HG03432 (cell line): ENCODE results near the gene S100A10.

Source experiments
- ATAC-seq: cut with Tn5 transposase; IDR thresholded peaks from one replicate; pipeline ENCODE4 v1.9.1; 2021; ENCODE audit warnings: mild to moderate bottlenecking, moderate library complexity; ENCODE audit not compliant: unreplicated experiment

The S100A10 gene

GRCh38 chr1:151988405-151988923 is 5.2 kb downstream of the S100A10 start:
- no peak for ATAC-seq

DNA sequence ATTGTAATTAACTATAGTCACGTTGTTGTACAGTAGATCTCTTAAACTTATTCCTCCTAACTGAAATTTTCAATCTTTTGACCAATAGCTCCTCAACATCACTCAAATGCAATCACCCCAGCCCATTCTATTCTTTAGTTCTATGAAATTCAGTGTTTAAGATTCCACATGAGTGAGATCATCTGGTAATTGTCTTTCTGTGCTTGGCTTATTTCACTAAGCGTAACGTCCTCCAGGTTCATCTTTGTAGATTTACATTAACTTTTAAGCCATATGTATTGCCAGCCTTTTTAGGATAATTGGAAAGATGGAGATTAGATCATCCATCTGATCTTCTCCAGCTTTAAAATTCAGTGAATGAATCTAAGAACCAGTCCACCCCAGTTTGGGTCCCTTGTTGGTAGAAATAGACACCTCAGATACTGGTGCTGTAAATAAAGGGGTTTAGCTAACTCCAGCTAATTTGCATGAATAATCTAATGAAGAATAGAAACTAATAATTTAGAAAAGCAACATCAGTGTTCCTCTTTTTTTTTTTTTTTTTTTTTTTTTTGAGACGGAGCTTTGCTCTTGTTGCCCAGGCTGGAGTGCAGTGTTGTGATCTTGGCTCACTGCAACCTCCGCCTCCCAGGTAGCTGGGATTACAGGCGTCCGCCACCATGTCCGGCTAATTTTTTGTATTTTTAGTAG is 7.0 kb downstream of the S100A10 start:
- ATAC-seq, result no peak

- no peak for ATAC-seq
Measured at GRCh38 chr1:151985768-151986167, 7.9 kb downstream of the S100A10 start.

GRCh38 chr1:151985270-151985669 is 8.4 kb downstream of the S100A10 start:
- no peak for ATAC-seq

GRCh38 chr1:151984313-151984956 is 9.2 kb downstream of the S100A10 start:
- peak; percentile 90 for ATAC-seq

GRCh38 chr1:151982300-151983005 is 11.2 kb downstream of the S100A10 start:
- no peak for ATAC-seq

GRCh38 chr1:151981178-151981525 is 12.5 kb downstream of the S100A10 start:
- no peak for ATAC-seq

DNA sequence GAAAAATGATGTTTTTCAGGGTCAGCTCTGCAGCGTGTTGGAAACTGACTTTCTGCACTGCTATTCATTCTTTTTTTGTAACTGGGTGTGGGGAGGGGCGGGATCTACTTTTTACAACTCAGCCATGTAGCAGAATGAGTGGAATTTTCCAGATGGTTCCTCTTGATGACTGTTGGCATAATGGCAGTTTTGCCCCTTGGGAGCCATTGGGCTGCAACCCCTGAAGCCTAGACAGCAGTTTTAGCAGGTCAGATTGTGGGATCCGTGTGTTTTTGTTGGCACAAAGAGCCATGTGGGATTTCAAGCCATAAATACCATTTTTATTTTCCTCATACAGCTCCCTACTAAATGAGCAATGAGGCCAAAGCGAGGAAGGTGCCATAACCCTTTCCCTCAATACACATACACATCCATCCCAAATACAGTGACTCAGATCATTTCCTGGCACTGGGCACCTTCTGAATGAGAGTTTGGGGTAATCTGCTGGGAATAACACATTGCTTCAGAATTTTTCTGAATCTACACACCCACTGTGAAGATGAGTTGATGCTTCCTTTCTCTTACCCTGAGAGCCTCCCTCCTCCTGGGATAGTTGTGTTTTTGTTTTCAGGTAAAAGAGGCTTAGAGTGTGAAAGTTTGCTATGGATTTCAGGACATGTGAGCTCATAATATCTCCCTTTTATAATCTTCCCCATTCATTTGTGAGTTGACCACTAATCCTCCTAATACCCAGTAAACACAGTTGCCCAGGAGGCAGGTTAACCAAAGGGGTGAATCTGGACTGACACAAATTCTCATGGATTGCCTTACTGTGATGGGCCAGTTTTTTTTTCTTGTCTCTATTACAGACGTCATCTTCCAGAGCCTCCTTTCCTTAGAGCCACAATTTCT is 13.1 kb downstream of the S100A10 start:
- ATAC-seq, result no peak

DNA sequence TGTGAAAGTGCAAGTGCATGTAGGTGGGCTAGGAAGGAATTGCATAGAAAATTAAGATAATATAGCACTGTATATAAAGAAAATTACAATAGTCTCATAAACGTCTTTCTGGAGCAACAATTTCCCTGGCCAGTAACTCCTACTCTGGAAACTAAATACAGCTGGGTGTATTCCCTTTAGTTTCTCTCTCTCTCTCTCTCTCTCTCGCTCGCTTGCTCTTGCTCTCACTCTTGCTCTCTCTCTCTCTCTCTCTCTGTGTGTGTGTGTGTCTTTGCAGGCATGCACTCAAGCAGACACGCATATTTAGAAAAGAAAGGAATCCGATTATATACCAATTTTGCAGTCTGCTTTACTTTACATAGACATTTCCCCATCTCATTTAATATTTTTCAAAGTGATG is 14.7 kb downstream of the S100A10 start:
- no peak for ATAC-seq

- no peak for ATAC-seq
Measured at GRCh38 chr1:151977662-151978230, 15.9 kb downstream of the S100A10 start.

DNA sequence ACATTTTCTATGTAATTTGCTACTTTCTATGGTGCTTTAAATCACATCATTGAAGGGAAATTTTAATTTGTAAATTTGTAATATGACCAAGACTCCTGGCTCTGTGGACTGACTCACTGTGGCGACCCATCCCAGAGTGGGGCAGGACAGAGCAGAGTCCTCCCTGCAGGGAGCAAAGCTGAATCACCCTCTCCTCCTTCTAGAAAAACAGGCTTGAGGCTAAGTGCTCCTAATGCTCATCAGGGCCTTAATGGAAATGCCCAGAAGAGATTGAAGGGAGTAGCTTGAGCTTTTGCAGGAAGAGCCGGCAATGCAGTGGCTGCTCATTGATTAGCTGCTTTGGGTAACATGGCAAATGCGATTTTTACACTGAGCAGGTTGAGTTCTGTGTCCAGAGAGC is 16.8 kb downstream of the S100A10 start:
- no peak for ATAC-seq

DNA sequence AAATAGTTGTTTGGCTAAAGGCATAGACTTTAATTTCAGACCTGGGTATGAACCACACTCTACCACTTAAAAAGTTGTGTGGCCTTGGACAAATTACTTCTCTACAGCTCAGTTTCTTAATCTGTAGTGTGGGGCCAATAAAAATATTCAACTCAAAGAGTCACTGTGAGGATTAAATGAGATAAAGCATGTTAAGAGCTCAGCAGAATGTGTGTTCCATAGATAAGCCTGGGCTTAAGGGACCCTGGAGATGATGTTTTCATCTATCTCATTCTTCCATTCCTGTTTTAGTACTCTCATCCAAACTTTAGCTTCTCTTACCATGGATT is 17.7 kb downstream of the S100A10 start:
- no peak for ATAC-seq

DNA sequence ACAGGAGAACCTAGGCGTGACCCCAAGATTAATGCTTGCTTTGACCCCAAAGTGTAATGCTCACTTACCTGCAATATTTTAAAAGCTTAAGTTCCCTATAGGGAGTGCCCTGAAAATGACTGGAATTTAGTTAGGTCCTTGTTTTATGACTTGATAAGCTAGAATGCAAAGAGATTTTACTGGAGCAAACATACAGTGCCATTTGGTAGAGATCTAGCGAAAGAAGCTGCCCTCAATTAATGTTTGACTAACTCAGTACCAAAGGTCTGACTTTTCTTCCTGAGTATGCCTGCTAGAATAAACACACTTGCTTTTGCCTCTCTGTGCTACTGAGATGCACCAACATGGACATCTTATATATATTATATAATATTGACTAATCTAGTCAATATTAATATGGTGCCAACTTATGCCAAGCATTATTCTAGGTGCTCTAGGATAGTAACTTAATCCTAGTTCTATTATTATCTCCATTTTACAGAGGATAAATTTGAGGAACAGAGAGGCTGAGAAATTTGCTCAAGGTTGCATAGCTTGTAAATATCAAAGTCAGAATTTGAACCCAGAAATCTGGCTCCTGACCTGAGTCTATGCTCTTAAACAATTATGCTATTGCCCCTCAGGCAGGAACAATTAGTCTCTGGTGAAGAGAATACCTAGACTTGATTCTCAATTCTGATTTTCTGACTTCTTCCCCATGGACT is 18.2 kb downstream of the S100A10 start:
- no peak for ATAC-seq

GRCh38 chr1:151972542-151973248 is 21.0 kb downstream of the S100A10 start:
- ATAC-seq, result no peak

DNA sequence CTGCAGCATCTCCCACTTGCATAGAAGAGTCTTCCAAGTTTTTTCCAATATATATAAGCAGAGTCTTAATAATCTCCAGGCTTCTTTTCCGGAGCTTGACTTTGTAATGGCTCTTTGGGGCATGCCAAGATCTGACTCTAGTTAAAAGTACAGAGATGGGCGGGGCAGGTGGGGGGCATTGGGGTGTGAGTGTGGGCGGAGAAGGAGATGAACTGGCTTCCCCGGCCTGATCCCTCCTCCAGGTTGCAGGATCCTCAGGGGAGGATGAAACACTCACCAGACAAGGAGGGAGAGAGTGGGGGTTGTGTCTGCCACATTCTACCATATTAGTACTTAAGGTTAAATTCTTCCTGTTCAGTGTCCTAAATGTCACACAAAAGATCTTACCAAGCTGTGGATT is 23.0 kb downstream of the S100A10 start:
- no peak for ATAC-seq

GRCh38 chr1:151970128-151970527 is 23.5 kb downstream of the S100A10 start:
- ATAC-seq, result no peak

DNA sequence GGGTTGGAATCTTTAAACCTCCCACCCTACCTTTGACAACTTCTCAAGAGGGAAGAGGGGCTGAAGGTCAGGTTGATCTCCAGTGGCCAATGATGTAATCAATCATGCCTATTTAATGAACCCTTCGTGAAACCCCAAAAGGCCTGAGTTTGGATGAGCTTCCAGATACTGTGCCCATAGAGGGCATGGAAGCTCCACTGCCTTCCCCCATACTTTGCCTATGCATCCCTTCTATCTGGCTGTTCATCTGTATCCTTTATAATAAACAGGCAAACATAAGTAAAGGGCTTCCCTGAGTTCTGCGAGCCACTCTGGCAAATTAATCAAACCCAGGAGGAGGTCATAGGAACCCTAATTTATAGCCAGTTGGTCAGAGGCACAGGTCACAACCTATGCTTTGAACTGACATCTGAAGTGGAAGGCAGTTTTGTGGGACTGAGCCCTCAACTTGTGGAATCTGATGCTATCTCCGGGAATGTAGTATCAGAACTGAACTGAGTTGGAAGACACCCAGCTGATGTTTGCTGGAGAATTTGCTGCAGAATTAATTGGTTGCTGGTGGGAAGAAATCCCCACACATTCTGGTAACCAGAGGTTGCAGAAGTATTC is 24.8 kb downstream of the S100A10 start:
- no peak for ATAC-seq

GRCh38 chr1:151968058-151968457 is 25.6 kb downstream of the S100A10 start:
- peak; percentile 43 for ATAC-seq

DNA sequence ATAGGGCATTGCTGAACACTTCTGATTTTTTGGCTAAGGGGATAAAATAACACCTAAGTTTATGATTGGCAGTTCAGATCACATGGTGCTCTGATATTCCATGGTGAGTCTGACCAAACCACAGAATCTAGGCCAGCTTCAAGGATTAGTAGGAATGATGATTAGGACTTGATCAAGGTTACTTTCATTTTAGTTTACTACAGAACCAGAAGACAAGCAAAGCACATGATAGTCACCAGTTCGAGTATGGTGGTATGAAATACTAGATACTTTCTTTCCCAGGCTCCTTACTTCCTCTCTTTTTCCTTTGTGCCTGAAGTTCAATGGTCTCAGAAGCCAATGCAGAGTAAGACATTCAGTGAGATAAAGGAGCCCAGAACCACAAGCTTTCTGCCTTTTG is 26.6 kb downstream of the S100A10 start:
- ATAC-seq, result no peak
